ENCODE measurements around the gene SIDT1. TPM values are rescaled to one million over a fixed set of nuclear protein-coding genes. Genes with fewer than 3 reads are reported as not detected.

Gene SIDT1
- total RNA-seq, 1 experiment from 2014 or later = not detected

DNA sequence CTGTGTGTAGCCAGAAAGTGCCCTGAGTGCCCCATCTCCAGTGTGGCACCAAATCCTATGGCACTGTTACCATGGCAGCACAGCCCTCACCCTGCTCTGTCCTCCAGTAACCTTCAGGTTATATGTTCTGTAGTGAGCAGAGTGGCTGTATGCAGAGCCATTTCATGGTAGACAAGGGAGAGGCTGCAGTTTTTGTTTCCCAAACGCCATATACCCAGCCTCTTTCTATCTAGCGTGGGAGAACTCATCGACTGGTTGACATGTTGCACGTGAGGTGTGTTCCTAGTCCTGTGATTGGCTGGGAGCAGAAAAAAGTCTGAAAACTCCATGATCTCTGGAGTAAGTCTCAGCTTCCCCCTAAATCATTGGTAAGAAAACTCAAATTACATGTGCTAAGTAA lies 2.0 kb downstream of the SIDT1 start:
- Histone ChIP-seq H3K4ac (ENCODE audit: low read depth, low read length) (no peak overlapping the region), H3K23me2 (ENCODE audit: insufficient read length, low read depth, low read length, poor library complexity, severe bottlenecking) (peaks cover 13% of the 10 kb centered on the region), H3K79me2 (ENCODE audit: insufficient read depth, low read length) (no peaks in the 10 kb centered on the region), H4K91ac (ENCODE audit: insufficient read length, low read depth, low read length) (no peak overlapping the region), H3K9ac (ENCODE audit: extremely low read depth, insufficient read length, low read length) (no peak overlapping the region), H3K9me3 (ENCODE audit: control insufficient read depth, low read depth, low read length) (no peaks in the 10 kb centered on the region), H3K14ac (ENCODE audit: insufficient read depth, low read length) (no peak overlapping the region), H2BK12ac (ENCODE audit: insufficient read length, low read depth, low read length) (no peak overlapping the region), H3K27ac (ENCODE audit: insufficient read length, low read depth, low read length) (no peak overlapping the region), H3T11ph (ENCODE audit: low read length) (no peak overlapping the region), H2BK20ac (ENCODE audit: low read depth, low read length, poor library complexity, severe bottlenecking) (no peak overlapping the region), H2AK5ac (ENCODE audit: insufficient read length, low read length) (no peak overlapping the region), H3K18ac (ENCODE audit: insufficient read length, low read depth, low read length) (no peak overlapping the region), H2BK5ac (ENCODE audit: insufficient read length, low read length) (no peak overlapping the region), H3K23ac (ENCODE audit: insufficient read length, low read depth, low read length) (no peak overlapping the region), H3K79me1 (ENCODE audit: insufficient read depth, low read depth, low read length, poor library complexity, severe bottlenecking) (no peaks in the 10 kb centered on the region), H2BK120ac (ENCODE audit: low read depth, low read length, poor library complexity, severe bottlenecking) (no peak overlapping the region), H4K20me1 (ENCODE audit: control insufficient read depth, insufficient read depth, insufficient read length) (no peaks in the 10 kb centered on the region), H3K56ac (ENCODE audit: insufficient read length, low read depth, low read length) (no peak overlapping the region), H3K4me1 (ENCODE audit: insufficient read depth, low read length) (no peaks in the 10 kb centered on the region), H3K4me2 (ENCODE audit: insufficient read depth, insufficient read length, low read length) (no peak overlapping the region), H2AFZ (ENCODE audit: low read length) (no peak overlapping the region), H3K27me3 (ENCODE audit: insufficient read depth, low read length) (peaks cover 40% of the 10 kb centered on the region), H4K5ac (ENCODE audit: insufficient read length, low read depth, low read length) (no peak overlapping the region), H4K8ac (replicated peaks; ENCODE audit: insufficient read length, low read depth, low read length) (no peak overlapping the region), H2BK15ac (ENCODE audit: low read depth, low read length) (no peak overlapping the region)
- no peak for DNase-seq
- Mint-ChIP-seq H3K36me3 (ENCODE audit: insufficient read depth in 1 of 3, low read depth in 3 of 3) (peaks cover 0 to 3% (median 0%) of the 10 kb centered on the region in 3 experiments; a peak in 1 of 7 replicates), H3K27me3 (ENCODE audit: low read depth) (peaks cover 67% of the 10 kb centered on the region), H3K4me3 (no peak overlapping the region), H3K4me1 (peaks cover 15 to 16% of the 10 kb centered on the region in 2 experiments), H3K9me3 (peaks cover 2 to 3% of the 10 kb centered on the region in 2 experiments; a peak in 2 of 5 replicates), H3K27ac (no peak overlapping the region)
- TF ChIP-seq, protein P1, sequence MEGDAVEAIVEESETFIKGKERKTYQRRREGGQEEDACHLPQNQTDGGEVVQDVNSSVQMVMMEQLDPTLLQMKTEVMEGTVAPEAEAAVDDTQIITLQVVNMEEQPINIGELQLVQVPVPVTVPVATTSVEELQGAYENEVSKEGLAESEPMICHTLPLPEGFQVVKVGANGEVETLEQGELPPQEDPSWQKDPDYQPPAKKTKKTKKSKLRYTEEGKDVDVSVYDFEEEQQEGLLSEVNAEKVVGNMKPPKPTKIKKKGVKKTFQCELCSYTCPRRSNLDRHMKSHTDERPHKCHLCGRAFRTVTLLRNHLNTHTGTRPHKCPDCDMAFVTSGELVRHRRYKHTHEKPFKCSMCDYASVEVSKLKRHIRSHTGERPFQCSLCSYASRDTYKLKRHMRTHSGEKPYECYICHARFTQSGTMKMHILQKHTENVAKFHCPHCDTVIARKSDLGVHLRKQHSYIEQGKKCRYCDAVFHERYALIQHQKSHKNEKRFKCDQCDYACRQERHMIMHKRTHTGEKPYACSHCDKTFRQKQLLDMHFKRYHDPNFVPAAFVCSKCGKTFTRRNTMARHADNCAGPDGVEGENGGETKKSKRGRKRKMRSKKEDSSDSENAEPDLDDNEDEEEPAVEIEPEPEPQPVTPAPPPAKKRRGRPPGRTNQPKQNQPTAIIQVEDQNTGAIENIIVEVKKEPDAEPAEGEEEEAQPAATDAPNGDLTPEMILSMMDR (conservative IDR thresholded peaks at IDR 0.05) = no peak
- WGBS (ENCODE audit: extremely low coverage, insufficient read length, low lambda C conversion rate) = no CpG with 5 or more reads among the region's 4 CpGs

Measured in H9 (cell line).